ENCODE results near the gene DPM1. TPM values are rescaled to one million over a fixed set of nuclear protein-coding genes. Genes with fewer than 3 reads are reported as not detected.

The DPM1 gene
- 66.8 and 79.8 TPM in 2 replicates for total RNA-seq (2022)
- percentile 95 among the genes with signal in this experiment for Bru-seq, nascent RNA
- percentile 92 among the genes with signal in this experiment for BruChase-seq, experiment 1, labeled RNA remaining after a 6-hour chase
- percentile 92 among the genes with signal in this experiment for BruChase-seq, experiment 2, labeled RNA remaining after a 2-hour chase
- long read RNA-seq, transcript DPM1-203 (9 exons, 1,075 nt): major isoform, 46 of 82 reads
- long read RNA-seq, partial matches to known transcripts: 4 of 82 reads
- long read RNA-seq, other reads (novel, unspliced or antisense): 30 of 82 reads

- peak; percentile 87 for DNase-seq (ENCODE audit: unreplicated experiment)
- Mint-ChIP-seq H3K4me3 (ENCODE audit: unreplicated experiment) (peak within 1 kb of the TSS; percentile 91), H3K4me1 (ENCODE audit: insufficient read depth, unreplicated experiment) (peaks cover 15% of the 10 kb centered on the region), H3K27me3 (ENCODE audit: insufficient read depth, unreplicated experiment) (no peaks in the 10 kb centered on the region), H3K27ac (ENCODE audit: low read depth, unreplicated experiment) (peak within 1 kb of the TSS; percentile 100), H3K9me3 (ENCODE audit: unreplicated experiment) (no peaks in the 10 kb centered on the region), H3K36me3 (ENCODE audit: insufficient read depth, unreplicated experiment) (peaks cover 69% of the 10 kb centered on the region)
- ChIA-PET CTCF (interaction anchor here (0.6 to 2.9 kb wide), 16 partner anchors 10 to 1969 kb away, joined by 3 to 17 read pairs (median 3); partner anchors contain the start of genes ADNP and BCAS4), POLR2A (interaction anchor here (0.6 to 4.4 kb wide), 51 partner anchors 8 to 1027 kb away, joined by 3 to 136 read pairs (median 5); partner anchors contain the start of genes ADNP, BCAS4, PARD6B and PTPN1)
- no peak for TF ChIP-seq CTCF (IDR thresholded peaks at IDR 0.05; ENCODE audit: unreplicated experiment)
- BruUV-seq (replicated peaks): TSS peak; percentile 49
- intact Hi-C loops (cut with micrococcal nuclease): loop anchor here (1.0 kb wide), 2 partner anchors 22 to 140 kb away; no protein-coding TSS in a partner anchor
These were observed at the start of gene DPM1 for GRCh38 chr20:50957798-50958614. TSS of gene DPM1 (minus strand) at chr20:50958532. CDS start at chr20:50958523, 9 bp downstream.

- H3K9me3 Mint-ChIP-seq (ENCODE audit: unreplicated experiment): no peaks in the 10 kb centered on the region
- no peak for DNase-seq (ENCODE audit: unreplicated experiment)
- intact Hi-C loops (cut with micrococcal nuclease): no loop called here
- CTCF ChIA-PET: interaction anchor here (1.1 to 3.7 kb wide), 3 partner anchors 10 to 321 kb away, joined by 8 to 20 read pairs (median 9); no protein-coding TSS in a partner anchor
- H3K4me1 Mint-ChIP-seq (ENCODE audit: insufficient read depth, unreplicated experiment): peaks cover 6% of the 10 kb centered on the region
- POLR2A ChIA-PET: no interaction called here
- no peaks in the 10 kb centered on the region for H3K27me3 Mint-ChIP-seq (ENCODE audit: insufficient read depth, unreplicated experiment)
- H3K36me3 Mint-ChIP-seq (ENCODE audit: insufficient read depth, unreplicated experiment): peaks cover 10% of the 10 kb centered on the region
- H3K4me3 Mint-ChIP-seq (ENCODE audit: unreplicated experiment): no peak overlapping the region
- TF ChIP-seq CTCF (IDR thresholded peaks at IDR 0.05; ENCODE audit: unreplicated experiment): no peak
- BruUV-seq (replicated peaks): no TSS peak
- H3K27ac Mint-ChIP-seq (ENCODE audit: low read depth, unreplicated experiment): no peak overlapping the region
These were observed 46.9 kb upstream of the DPM1 start for GRCh38 chr20:51005214-51005613.

GRCh38 chr20:51004781-51005180 is 46.4 kb upstream of the DPM1 start:
- H3K27me3 Mint-ChIP-seq (ENCODE audit: insufficient read depth, unreplicated experiment): no peaks in the 10 kb centered on the region
- H3K4me3 Mint-ChIP-seq (ENCODE audit: unreplicated experiment): no peak overlapping the region
- TF ChIP-seq CTCF (IDR thresholded peaks at IDR 0.05; ENCODE audit: unreplicated experiment): no peak
- DNase-seq (ENCODE audit: unreplicated experiment): no peak
- BruUV-seq (replicated peaks): no TSS peak
- no peaks in the 10 kb centered on the region for H3K9me3 Mint-ChIP-seq (ENCODE audit: unreplicated experiment)
- ChIA-PET POLR2A (no interaction called here), CTCF (interaction anchor here (0.6 to 3.7 kb wide), 4 partner anchors 11 to 351 kb away, joined by 3 to 20 read pairs (median 6); no protein-coding TSS in a partner anchor)
- peaks cover 6% of the 10 kb centered on the region for H3K4me1 Mint-ChIP-seq (ENCODE audit: insufficient read depth, unreplicated experiment)
- peaks cover 7% of the 10 kb centered on the region for H3K36me3 Mint-ChIP-seq (ENCODE audit: insufficient read depth, unreplicated experiment)
- H3K27ac Mint-ChIP-seq (ENCODE audit: low read depth, unreplicated experiment): no peak overlapping the region
- intact Hi-C loops (cut with micrococcal nuclease): no loop called here

GRCh38 chr20:51004305-51004727 is 46.0 kb upstream of the DPM1 start:
- TF ChIP-seq CTCF (IDR thresholded peaks at IDR 0.05; ENCODE audit: unreplicated experiment): no peak
- Mint-ChIP-seq H3K4me1 (ENCODE audit: insufficient read depth, unreplicated experiment) (peaks cover 6% of the 10 kb centered on the region), H3K9me3 (ENCODE audit: unreplicated experiment) (no peaks in the 10 kb centered on the region), H3K27ac (ENCODE audit: low read depth, unreplicated experiment) (no peak overlapping the region), H3K27me3 (ENCODE audit: insufficient read depth, unreplicated experiment) (no peaks in the 10 kb centered on the region), H3K4me3 (ENCODE audit: unreplicated experiment) (no peak overlapping the region), H3K36me3 (ENCODE audit: insufficient read depth, unreplicated experiment) (peaks cover 5% of the 10 kb centered on the region)
- no peak for DNase-seq (ENCODE audit: unreplicated experiment)
- no TSS peak for BruUV-seq (replicated peaks)
- ChIA-PET CTCF (interaction anchor here (0.6 to 3.7 kb wide), 4 partner anchors 11 to 352 kb away, joined by 3 to 20 read pairs (median 6); no protein-coding TSS in a partner anchor), POLR2A (no interaction called here)
- intact Hi-C loops (cut with micrococcal nuclease): no loop called here

All from MCF 10A (cell line).